GM12801 (cell line): ENCODE results near the gene ACSS2.

Experiments used
- TF ChIP-seq, protein P1 (sequence below): IDR thresholded peaks from one replicate; pipeline ENCODE4 v1.5.1; 2011; ENCODE audit warnings: control low read depth; ENCODE audit not compliant: insufficient read length; ENCODE audit errors: extremely low read depth

Gene ACSS2

GRCh38 chr20:34887023-34887422, 10.6 kb downstream of the ACSS2 start:
- TF ChIP-seq, protein P1, sequence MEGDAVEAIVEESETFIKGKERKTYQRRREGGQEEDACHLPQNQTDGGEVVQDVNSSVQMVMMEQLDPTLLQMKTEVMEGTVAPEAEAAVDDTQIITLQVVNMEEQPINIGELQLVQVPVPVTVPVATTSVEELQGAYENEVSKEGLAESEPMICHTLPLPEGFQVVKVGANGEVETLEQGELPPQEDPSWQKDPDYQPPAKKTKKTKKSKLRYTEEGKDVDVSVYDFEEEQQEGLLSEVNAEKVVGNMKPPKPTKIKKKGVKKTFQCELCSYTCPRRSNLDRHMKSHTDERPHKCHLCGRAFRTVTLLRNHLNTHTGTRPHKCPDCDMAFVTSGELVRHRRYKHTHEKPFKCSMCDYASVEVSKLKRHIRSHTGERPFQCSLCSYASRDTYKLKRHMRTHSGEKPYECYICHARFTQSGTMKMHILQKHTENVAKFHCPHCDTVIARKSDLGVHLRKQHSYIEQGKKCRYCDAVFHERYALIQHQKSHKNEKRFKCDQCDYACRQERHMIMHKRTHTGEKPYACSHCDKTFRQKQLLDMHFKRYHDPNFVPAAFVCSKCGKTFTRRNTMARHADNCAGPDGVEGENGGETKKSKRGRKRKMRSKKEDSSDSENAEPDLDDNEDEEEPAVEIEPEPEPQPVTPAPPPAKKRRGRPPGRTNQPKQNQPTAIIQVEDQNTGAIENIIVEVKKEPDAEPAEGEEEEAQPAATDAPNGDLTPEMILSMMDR = no peak

DNA sequence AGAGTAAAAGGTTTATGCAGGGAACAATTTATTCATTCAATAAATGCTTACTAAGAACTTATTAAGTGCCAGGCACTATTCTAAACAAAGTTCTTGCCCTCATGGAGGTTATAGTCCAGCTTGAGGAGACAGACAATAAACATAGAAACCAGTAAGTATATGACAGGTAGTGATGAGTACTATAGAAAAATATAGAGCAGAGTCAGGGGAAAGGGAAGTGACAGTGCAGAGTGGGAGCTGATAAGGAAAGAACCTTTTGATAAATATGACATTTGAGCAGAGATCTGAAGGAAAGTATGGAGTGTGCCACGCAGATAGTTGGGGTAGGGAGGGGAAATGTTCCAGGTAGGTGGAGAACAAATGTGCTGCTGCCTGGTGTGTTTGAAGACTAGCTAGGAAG, 12.1 kb downstream of the ACSS2 start:
- TF ChIP-seq, protein P1 = no peak

- TF ChIP-seq, protein P1 = no peak
Measured at GRCh38 chr20:34891166-34892062, 15.0 kb downstream of the ACSS2 start.

GRCh38 chr20:34892671-34893070, 16.3 kb downstream of the ACSS2 start:
- TF ChIP-seq, protein P1 = no peak

- TF ChIP-seq, protein P1 = no peak
Measured at GRCh38 chr20:34894723-34895122, 18.3 kb downstream of the ACSS2 start.

DNA sequence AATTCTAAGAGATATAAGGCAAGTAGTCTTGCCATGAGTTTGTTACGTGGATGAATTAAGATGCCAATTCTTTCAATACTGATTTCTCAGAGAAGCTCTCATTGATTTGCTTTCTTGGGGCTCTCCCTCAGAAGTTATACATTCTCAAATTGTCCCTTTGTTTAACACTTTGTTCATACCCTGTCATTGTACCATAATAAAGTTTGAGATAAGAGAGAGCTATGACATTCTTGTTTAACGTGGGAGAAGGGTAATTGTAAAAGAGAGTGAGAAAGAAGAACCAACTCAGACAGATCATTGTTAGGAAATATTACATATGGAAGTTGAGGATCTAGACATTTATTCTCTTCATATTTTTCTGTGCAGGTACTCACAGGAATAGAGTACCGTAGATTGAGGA, 19.1 kb downstream of the ACSS2 start:
- TF ChIP-seq, protein P1 = no peak

- TF ChIP-seq, protein P1 = no peak
Measured at GRCh38 chr20:34896086-34896621, 19.7 kb downstream of the ACSS2 start.
